ENCODE data around the gene ZNF667. TPM values are rescaled to one million over a fixed set of nuclear protein-coding genes. Genes with fewer than 3 reads are reported as not detected.
A peak's percentile ranks its signal among the peaks of the same experiment; 100 is the strongest.

The ZNF667 gene
- total and polyA plus RNA-seq, 12 donors: 1.5 to 6.9 (median 4.7) TPM

DNA sequence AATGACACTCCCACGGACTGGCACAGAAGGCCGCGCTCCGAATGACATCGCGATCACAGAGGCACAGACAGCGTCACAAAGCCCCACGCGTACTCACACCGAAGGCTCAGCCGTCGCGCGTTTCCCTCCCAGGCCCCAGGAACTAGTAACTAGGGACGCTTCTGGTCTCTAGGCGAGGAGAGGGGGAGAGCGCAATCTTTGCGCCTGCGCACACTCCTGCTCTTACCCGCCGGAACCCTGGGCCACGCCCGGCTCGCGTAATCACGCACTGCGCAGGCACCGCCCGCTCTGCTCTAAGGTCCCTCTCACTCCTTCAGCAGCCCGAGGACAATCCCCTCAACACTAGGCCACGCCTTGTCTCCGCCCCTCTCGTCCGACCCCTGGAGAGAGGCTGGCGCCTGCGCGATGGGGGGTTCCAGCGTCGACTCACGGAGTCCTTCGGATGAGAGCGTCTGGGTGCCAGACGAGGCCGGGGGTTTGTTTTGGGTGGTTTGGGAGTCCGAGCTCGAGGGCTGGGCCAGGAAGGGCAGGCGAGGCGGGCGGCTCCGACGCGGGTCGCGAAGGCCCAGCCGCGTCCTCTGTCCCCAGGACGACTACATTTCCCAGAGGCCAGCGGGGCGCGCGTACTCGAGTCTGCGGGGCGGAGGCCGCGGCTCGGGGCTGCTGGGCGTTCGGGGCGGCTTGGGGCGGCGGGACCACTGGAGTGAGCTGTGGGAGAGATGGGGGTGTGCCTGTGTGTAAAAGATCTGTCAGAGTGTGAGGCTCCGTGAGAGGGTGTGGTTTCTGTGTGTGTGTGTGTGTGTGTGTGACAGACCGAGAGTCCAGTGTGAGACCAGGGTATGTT lies 30.5 kb upstream of the ZNF667 start, which contains the start of gene ZNF471:
ZNF471 (plus strand) TSS at position 410 of the 844 bp plus-strand sequence. CDS start 3,717 bp downstream, outside the sequence.
- peak within 1 kb of the TSS; percentile 48 to 85 (median 71) for H3K4me3 ChIP-seq
- 0 to 1% methylated on average over 74 of the region's 74 CpGs for WGBS, 2 donors
- peaks cover 0 to 15% (median 3%) of the 10 kb centered on the region in 9 donors for H3K36me3 ChIP-seq
- H3K27me3 ChIP-seq: no peaks in the 10 kb centered on the region
- ATAC-seq (peak; percentile 100), DNase-seq (peak; percentile 99)
- H3K9me3 ChIP-seq: peaks cover 0 to 76% (median 6%) of the 10 kb centered on the region in 11 donors
- intact Hi-C loops (cut with DNase I): loop anchor here in 4 of 10 donors (1.0 to 10.0 kb wide), 6 partner anchors 29 to 103 kb away; partner anchors contain the start of genes ZFP28 (in 3 of the 4), ZNF470 (in 1 of the 4) and ZNF583 (in 1 of the 4)
- TF ChIP-seq CTCF (IDR thresholded peaks at IDR 0.05): no peak
- H3K27ac ChIP-seq: peak within 1 kb of the TSS; percentile 93 to 99 (median 98)
- peaks cover 0 to 17% (median 11%) of the 10 kb centered on the region in 9 donors for H3K4me1 ChIP-seq

GRCh38 chr19:56504581-56504980 lies 27.4 kb upstream of the ZNF667 start:
- WGBS, 2 donors: 92 to 97% methylated on average over 2 of the region's 2 CpGs
- Histone ChIP-seq H3K4me1 (peaks cover 0 to 17% (median 11%) of the 10 kb centered on the region in 9 donors), H3K27me3 (no peaks in the 10 kb centered on the region), H3K36me3 (peaks cover 0 to 15% (median 0%) of the 10 kb centered on the region in 9 donors), H3K27ac (no peak overlapping the region), H3K4me3 (no peak overlapping the region), H3K9me3 (peaks cover 0 to 77% (median 0%) of the 10 kb centered on the region in 11 donors)
- TF ChIP-seq CTCF (IDR thresholded peaks at IDR 0.05): no peak
- intact Hi-C loops (cut with DNase I): loop anchor here in 1 of 10 donors (10.0 kb wide), 1 partner anchor 100 kb away; the partner anchor contains the start of gene ZNF583
- ATAC-seq (no peak), DNase-seq (no peak)

DNA sequence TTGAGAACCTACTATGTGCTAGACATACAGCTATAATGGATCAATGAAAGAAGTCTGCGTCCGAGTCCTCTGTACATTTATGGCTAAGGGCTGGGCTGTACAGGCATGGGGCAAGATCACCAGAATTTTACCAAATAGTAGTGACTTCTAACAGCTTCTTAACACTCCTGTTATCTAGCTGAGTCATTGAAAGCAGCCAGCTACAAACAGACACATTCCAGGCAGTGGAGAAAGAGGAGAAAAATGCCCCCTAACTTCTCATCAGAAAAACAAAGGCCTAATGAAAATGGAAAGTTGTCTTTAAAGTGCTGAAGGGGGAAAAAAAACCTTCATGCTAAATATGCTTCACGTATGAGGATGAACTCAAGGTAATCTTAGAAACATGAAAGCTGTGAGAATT lies 14.3 kb upstream of the ZNF667 start:
- DNase-seq (no peak), ATAC-seq (no peak)
- Histone ChIP-seq H3K36me3 (peaks cover 0 to 38% (median 13%) of the 10 kb centered on the region in 9 donors), H3K4me3 (no peak overlapping the region), H3K27ac (no peak overlapping the region), H3K27me3 (no peaks in the 10 kb centered on the region), H3K9me3 (peaks cover 0 to 100% (median 20%) of the 10 kb centered on the region in 11 donors), H3K4me1 (peaks cover 0 to 4% (median 0%) of the 10 kb centered on the region in 9 donors)
- intact Hi-C loops (cut with DNase I): no loop called here
- no peak for TF ChIP-seq CTCF (IDR thresholded peaks at IDR 0.05)
- 70 to 72% methylated on average over 3 of the region's 3 CpGs for WGBS, 2 donors
